ENCODE measurements around the gene ATF7IP2. TPM values are rescaled to one million over a fixed set of nuclear protein-coding genes. Genes with fewer than 3 reads are reported as not detected.

The ATF7IP2 gene
- total and polyA plus RNA-seq, 2 of the 13 experiments (the other 11 are each of a cell fraction or from before 2014, with no cell fraction given): 117 to 217 TPM

- TF ChIP-seq RNF219 (CRISPR knock-in tag; IDR thresholded peaks at IDR 0.05) (no peak), NFE2L1 (CRISPR knock-in tag; IDR thresholded peaks at IDR 0.05; ENCODE audit: borderline replicate concordance) (no peak), AGO1 (IDR thresholded peaks at IDR 0.05; ENCODE audit: low read depth, low read length, poor library complexity, severe bottlenecking) (no peak), MED13 (CRISPR knock-in tag; IDR thresholded peaks at IDR 0.05) (0 out of 2 replicates have a peak, but pooled peaks have one; percentile 21), ZBTB34 (CRISPR knock-in tag; IDR thresholded peaks at IDR 0.05) (no peak), MAZ (IDR thresholded peaks at IDR 0.05; ENCODE audit: borderline replicate concordance, low read depth, low read length) (no peak), MAZ (CRISPR knock-in tag; IDR thresholded peaks at IDR 0.05; ENCODE audit: low read depth) (no peak), TARDBP (CRISPR knock-in tag; IDR thresholded peaks at IDR 0.05) (no peak), PTBP1 (IDR thresholded peaks at IDR 0.05; ENCODE audit: low read depth, low read length, poor library complexity, severe bottlenecking) (no peak), ZBTB33 (CRISPR knock-in tag; IDR thresholded peaks at IDR 0.05) (peak; percentile 87), ZEB1 (IDR thresholded peaks at IDR 0.05; ENCODE audit: insufficient replicate concordance, low read depth) (no peak), ZNF101 (CRISPR knock-in tag; IDR thresholded peaks at IDR 0.05; ENCODE audit: borderline replicate concordance, low read depth) (no peak), FOSL1 (CRISPR knock-in tag; IDR thresholded peaks at IDR 0.05; ENCODE audit: borderline replicate concordance) (no peak), PBX2 (CRISPR knock-in tag; IDR thresholded peaks at IDR 0.05) (no peak), ERF (CRISPR knock-in tag; IDR thresholded peaks at IDR 0.05) (0 out of 2 replicates have a peak, but pooled peaks have one; percentile 16), ZNF567 (CRISPR knock-in tag; IDR thresholded peaks at IDR 0.05; ENCODE audit: borderline replicate concordance) (no peak), RAD21 (CRISPR knock-in tag; IDR thresholded peaks at IDR 0.05) (no peak), RELA (CRISPR knock-in tag; IDR thresholded peaks at IDR 0.05) (no peak), SAFB2 (CRISPR knock-in tag; IDR thresholded peaks at IDR 0.05; ENCODE audit: borderline replicate concordance, low read depth) (no peak), MAF1 (CRISPR knock-in tag; IDR thresholded peaks at IDR 0.05; ENCODE audit: borderline replicate concordance) (no peak), ZNF552 (CRISPR knock-in tag; IDR thresholded peaks at IDR 0.05; ENCODE audit: borderline replicate concordance) (no peak)
Measured at GRCh38 chr16:10356870-10357842, 28.7 kb upstream of the ATF7IP2 start (continued).
